HG03354 (cell line): ENCODE data around the gene ADCK2.
"Not testable (repeated sequence)": the region's sequence is repeated elsewhere in the genome, so short reads cannot be mapped to it uniquely, and the experiment has no call there.

Experiments
- ATAC-seq: cut with Tn5 transposase; IDR thresholded peaks from one replicate; pipeline ENCODE4 v1.9.1; 2021; ENCODE audit warnings: mild to moderate bottlenecking; ENCODE audit not compliant: unreplicated experiment, poor library complexity, severe bottlenecking

The ADCK2 gene

DNA sequence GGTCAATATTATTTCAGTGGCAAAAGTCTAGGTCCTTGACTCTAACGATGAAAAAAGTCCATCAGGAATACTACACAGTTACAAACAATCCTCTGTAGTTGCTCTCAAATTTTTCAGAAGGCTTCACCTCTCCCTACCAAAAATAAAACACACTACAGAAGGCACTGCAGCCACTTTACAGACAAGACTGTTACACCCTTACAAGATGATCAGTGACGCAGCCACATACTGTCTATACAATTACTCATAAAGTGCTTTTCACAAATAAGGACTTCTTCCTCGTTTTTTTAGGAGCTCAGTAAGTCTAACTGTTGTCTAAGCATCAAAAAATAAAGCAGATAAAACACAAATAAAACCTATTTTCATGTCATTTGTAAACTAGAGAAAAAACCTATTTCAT is 50.8 kb downstream of the ADCK2 start:
- ATAC-seq, result no peak

DNA sequence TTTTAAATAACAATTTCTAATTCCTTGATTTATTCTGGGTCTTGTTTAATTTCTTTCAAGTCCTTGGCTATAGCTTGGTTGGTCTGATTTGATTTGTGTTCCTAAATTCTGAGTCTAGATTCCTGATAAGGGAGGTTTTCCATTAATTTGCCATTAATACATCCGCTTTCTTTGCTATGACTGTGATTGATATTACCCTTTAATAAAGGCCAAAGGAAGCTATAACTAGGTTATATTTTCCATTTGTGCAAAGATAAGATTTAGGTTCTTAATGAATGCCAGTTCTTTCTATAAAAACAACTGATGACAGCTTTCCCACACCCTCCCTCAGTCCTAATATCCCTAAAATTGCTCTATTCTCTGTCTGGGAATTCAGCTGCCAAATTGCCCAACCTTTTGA is 52.0 kb downstream of the ADCK2 start:
- ATAC-seq, result no peak

DNA sequence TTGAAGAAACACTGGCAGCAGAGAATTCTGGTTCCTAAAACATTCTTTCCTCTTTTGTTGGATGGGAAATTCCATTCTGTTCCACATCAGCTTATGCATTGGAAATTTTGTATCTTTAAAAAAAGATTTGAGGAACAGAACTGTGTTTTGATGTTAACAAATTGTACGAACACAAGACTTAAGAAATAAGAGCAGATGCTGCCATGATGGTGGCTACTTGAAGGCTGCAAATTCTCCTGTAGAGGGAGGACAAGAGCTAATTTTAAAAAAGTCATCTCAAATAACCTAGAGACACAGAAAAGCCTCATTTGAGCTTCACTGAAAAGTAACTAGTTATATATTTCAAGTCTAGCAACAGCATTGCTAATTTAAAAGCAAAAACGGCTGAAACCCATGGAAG is 53.5 kb downstream of the ADCK2 start:
- no peak for ATAC-seq

- ATAC-seq, result no peak
Observed at GRCh38 chr7:140732416-140732815, 59.7 kb downstream of the ADCK2 start.

- ATAC-seq, result no peak
Observed at GRCh38 chr7:140734096-140734495, 61.4 kb downstream of the ADCK2 start.

DNA sequence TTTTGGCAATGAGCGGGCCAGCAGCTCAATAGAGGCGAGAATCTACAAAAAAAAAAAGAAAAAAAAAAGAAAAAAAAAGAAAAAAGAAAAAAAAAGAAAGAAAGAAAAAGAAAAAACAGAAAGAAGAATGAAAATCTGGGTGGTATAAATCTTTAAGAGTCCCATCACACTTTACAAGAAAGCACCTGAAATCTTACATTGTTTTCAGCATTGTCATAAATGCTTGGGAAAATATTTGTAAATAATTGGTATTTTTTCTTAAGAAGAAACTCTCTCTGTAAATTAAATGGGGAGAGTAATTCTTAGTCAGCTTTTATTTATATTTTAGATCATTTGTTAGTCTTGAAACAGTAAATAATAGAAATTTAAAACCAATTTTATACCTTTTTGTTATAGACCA is 62.0 kb downstream of the ADCK2 start:
- no peak for ATAC-seq

DNA sequence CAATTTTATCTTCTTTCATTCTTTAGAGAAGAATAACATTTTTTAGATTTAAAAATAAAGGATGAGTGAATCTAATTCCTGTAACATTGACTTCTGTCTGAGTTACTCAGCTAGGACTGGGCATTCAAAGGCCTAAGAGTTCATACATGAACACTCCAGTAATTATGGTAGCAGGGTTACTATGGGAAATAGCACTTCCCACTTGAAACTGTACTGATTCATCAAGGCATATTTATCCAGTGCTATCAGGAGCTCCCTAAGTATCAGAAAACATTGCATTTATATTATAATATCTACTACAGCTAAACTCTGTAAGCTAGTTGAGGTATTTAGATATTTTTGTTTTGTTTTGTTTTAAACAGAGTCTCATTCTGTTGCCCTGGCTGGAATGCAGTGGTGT is 65.5 kb downstream of the ADCK2 start:
- ATAC-seq, result no peak

- ATAC-seq, result not testable (repeated sequence)
Observed at GRCh38 chr7:140743255-140743654, 70.5 kb downstream of the ADCK2 start.

GRCh38 chr7:140744005-140744404 is 71.3 kb downstream of the ADCK2 start:
- ATAC-seq, result no peak
